Mucosa of rectum (tissue), 2 donors: ENCODE measurements around the gene TUBB1.
A peak's percentile ranks its signal among the peaks of the same experiment; 100 is the strongest.

Experiments used
- H3K27ac ChIP-seq, 2 donors: one replicate each; pipeline ENCODE4 v1.7.0; 2013; ENCODE audit warnings: inconsistent platforms in 2 of 2, low read depth in 2 of 2, low read length in 2 of 2
- H3K27me3 ChIP-seq, 2 donors: one replicate each; pipeline ENCODE4 v1.7.0; 2013; ENCODE audit warnings: low read length in 2 of 2; ENCODE audit not compliant: control insufficient read depth in 2 of 2, insufficient read depth in 2 of 2
- H3K36me3 ChIP-seq, 2 donors: one replicate each; pipeline ENCODE4 v1.7.0; 2013; ENCODE audit warnings: low read length in 2 of 2; ENCODE audit not compliant: control insufficient read depth in 2 of 2, insufficient read depth in 2 of 2
- H3K4me1 ChIP-seq, 2 donors: one replicate each; pipeline ENCODE4 v1.7.0; 2013; ENCODE audit warnings: low read length in 2 of 2, mild to moderate bottlenecking in 1 of 2; ENCODE audit not compliant: control insufficient read depth in 2 of 2, insufficient read depth in 2 of 2
- H3K4me3 ChIP-seq, 2 donors: one replicate each; pipeline ENCODE4 v1.7.0; 2013; ENCODE audit warnings: low read length in 2 of 2
- H3K9ac ChIP-seq, 2 donors: one replicate each; pipeline ENCODE4 v1.7.0; 2013; ENCODE audit warnings: low read length in 2 of 2, low read depth in 1 of 2, mild to moderate bottlenecking in 1 of 2
- H3K9me3 ChIP-seq, 2 donors: one replicate each; pipeline ENCODE4 v1.7.0; 2013; ENCODE audit warnings: low read length in 2 of 2; ENCODE audit not compliant: control insufficient read depth in 2 of 2
- donor health status: healthy.
- donor health status: Normal muscosa, but diverticular disease.

TUBB1 gene

DNA sequence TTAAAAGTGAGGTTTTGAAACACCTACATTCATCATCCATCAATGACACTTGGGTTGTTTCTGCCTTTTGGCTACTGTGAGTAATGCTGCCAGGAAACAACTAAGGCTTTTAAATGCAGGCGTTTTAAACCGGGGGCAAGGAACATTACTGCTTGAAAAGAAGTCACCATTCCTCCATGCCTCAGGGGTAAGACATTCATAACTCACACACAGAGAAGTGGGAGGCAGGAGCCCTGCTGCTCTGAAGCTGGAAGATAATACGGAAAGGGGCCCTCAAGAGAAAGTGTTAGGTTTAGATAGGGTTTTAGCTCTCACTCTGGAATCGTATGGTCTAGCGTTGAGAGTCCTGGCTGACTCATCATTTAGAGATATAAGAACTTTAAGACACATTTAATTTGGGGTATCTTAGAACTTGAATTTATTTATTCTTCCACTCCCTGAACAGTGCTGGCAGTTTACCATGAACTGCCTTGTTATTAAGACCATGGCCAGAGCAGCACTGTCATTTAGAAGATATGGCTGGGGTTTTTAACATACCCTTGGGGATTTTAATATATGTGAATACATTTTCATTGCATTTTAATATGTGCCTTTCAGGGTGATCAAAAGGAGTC is 1.8 kb downstream of the TUBB1 start:
- Histone ChIP-seq H3K27ac (no peak overlapping the region), H3K4me1 (no peaks in the 10 kb centered on the region), H3K9ac (no peak overlapping the region), H3K27me3 (no peaks in the 10 kb centered on the region), H3K9me3 (no peaks in the 10 kb centered on the region), H3K4me3 (no peak overlapping the region), H3K36me3 (peaks cover 26 to 36% of the 10 kb centered on the region in 2 donors)

DNA sequence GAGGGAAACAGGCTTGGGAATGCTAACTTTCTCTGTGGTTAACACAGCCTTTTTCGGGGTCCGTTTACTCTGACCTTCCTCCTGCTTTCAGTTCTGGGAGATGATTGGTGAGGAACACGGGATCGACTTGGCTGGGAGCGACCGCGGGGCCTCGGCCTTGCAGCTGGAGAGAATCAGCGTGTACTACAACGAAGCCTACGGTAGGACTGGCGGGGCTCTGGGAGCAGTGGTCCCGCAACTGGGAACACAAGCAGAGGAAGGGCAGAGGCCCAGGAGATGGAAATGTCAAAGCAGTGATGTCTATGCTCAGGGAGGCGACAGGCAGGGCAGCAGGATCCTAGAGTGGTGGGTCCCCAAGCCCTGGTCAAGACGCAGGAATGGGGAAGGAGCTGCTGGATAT is 3.5 kb downstream of the TUBB1 start:
- H3K9ac ChIP-seq = no peak overlapping the region
- no peak overlapping the region for H3K27ac ChIP-seq
- H3K4me3 ChIP-seq = no peak overlapping the region
- no peaks in the 10 kb centered on the region for H3K27me3 ChIP-seq
- H3K9me3 ChIP-seq = no peaks in the 10 kb centered on the region
- peaks cover 38 to 48% of the 10 kb centered on the region in 2 donors for H3K36me3 ChIP-seq
- H3K4me1 ChIP-seq = no peaks in the 10 kb centered on the region

DNA sequence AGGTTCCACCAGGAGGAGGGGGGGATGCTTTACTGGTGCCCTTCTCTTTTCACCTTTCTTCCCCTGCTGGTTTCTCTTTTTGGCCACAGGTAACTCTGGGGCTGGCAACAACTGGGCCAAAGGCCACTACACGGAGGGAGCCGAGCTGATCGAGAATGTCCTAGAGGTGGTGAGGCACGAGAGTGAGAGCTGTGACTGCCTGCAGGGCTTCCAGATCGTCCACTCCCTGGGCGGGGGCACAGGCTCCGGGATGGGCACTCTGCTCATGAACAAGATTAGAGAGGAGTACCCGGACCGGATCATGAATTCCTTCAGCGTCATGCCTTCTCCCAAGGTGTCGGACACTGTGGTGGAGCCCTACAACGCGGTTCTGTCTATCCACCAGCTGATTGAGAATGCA is 4.4 kb downstream of the TUBB1 start:
- peaks cover 2 to 5% of the 10 kb centered on the region in 2 donors for H3K4me1 ChIP-seq

DNA sequence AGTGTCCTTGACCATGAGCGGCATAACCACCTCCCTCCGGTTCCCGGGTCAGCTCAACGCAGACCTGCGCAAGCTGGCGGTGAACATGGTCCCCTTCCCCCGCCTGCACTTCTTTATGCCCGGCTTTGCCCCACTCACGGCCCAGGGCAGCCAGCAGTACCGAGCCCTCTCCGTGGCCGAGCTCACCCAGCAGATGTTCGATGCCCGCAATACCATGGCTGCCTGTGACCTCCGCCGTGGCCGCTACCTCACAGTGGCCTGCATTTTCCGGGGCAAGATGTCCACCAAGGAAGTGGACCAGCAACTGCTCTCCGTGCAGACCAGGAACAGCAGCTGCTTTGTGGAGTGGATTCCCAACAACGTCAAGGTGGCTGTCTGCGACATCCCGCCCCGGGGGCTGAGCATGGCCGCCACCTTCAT is 4.9 kb downstream of the TUBB1 start:
- Histone ChIP-seq H3K4me3 (no peak overlapping the region), H3K27ac (no peak overlapping the region), H3K27me3 (no peaks in the 10 kb centered on the region), H3K36me3 (peaks cover 49 to 59% of the 10 kb centered on the region in 2 donors), H3K4me1 (peaks cover 7 to 9% of the 10 kb centered on the region in 2 donors), H3K9ac (no peak overlapping the region), H3K9me3 (no peaks in the 10 kb centered on the region)

More for the DNA sequence above, 4.4 kb downstream of the TUBB1 start:
- Histone ChIP-seq H3K9me3 (no peaks in the 10 kb centered on the region), H3K27me3 (no peaks in the 10 kb centered on the region), H3K36me3 (peaks cover 45 to 54% of the 10 kb centered on the region in 2 donors), H3K9ac (no peak overlapping the region), H3K4me3 (no peak overlapping the region), H3K27ac (no peak overlapping the region)

DNA sequence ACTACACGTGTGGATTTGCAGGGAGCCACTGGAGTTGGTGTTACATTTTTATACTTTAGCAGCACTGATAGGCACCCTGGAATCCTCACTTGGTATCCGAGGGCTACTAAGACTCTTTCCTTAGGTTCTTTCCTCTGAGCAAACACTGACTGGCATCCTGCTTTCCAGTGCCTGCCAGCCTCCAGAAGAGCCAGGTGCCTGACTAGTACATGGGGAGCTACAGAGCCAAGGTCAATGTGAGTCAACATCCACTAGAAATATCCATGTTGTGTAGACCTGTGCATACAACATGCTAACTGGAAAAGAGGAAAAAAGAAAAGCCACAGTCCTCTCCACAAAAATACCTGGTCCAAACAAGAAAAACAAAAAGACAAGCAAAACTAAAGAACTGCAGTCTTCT is 5.9 kb downstream of the TUBB1 start:
- H3K36me3 ChIP-seq = peaks cover 55 to 68% of the 10 kb centered on the region in 2 donors
- peaks cover 12 to 14% of the 10 kb centered on the region in 2 donors for H3K4me1 ChIP-seq
- H3K4me3 ChIP-seq = no peak overlapping the region
- H3K27ac ChIP-seq = no peak overlapping the region
- H3K27me3 ChIP-seq = no peaks in the 10 kb centered on the region
- no peaks in the 10 kb centered on the region for H3K9me3 ChIP-seq
- no peak overlapping the region for H3K9ac ChIP-seq

DNA sequence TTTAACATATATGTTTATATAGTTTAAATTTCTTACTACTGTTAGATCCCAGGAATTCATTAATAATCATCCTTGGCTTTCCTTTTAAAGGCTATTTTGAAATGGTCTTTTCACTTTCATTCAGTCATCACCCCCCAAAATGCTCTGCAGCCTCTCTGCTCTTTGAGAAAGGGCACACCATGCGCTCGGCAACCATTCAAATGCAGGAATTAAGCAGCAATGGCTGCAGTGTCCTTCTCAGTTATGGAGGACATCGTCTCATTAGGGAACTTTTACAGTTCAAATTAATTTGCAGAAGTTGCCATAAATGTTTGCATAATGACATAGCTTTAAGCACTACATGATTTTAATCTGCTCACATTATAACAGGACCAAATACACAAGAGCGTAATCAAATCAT is 6.3 kb downstream of the TUBB1 start:
- H3K4me1 ChIP-seq = peaks cover 12 to 16% of the 10 kb centered on the region in 2 donors
- no peaks in the 10 kb centered on the region for H3K9me3 ChIP-seq
- no peak overlapping the region for H3K9ac ChIP-seq
- no peaks in the 10 kb centered on the region for H3K27me3 ChIP-seq
- no peak overlapping the region for H3K27ac ChIP-seq
- no peak overlapping the region for H3K4me3 ChIP-seq
- peaks cover 59 to 70% of the 10 kb centered on the region in 2 donors for H3K36me3 ChIP-seq

DNA sequence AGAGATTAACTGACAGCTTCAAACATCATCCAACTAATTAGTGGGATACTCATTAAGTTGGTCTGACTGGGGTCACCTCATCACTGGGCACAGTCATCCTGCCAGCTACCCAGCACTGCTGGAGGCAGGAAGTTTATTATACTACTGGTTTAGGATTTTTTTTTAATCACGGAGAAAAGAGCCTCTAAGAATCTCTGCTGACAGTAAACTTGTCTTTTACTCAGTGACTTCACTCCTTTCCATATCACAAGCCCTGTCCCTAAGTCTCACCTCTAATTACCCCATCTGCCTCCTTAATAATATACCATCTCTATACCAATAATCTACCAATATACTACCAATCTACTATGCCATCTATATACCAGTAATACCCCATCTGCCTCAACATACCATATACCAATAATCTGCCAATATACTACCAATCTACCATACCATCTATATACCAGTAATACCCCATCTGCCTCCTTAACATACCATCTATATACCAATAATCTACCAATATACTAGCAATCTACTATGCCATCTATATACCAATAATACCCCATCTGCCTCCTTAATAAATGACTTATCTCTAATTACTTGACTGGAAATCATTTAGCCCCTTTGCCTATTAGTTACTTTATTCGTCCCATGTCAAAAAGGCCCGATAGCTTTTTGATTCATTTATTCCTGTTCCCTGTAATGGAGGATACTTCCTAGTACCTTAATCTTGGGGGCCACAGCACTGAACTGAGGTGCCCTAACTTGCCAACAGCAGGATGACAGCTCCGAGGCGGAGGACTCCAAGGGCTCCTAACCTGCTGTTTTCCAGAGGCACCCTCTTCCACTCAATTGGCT is 7.9 kb downstream of the TUBB1 start:
- Histone ChIP-seq H3K9ac (no peak overlapping the region), H3K9me3 (no peaks in the 10 kb centered on the region), H3K4me1 (peaks cover 23 to 24% of the 10 kb centered on the region in 2 donors), H3K27ac (no peak overlapping the region), H3K36me3 (peaks cover 62 to 67% of the 10 kb centered on the region in 2 donors), H3K27me3 (no peaks in the 10 kb centered on the region), H3K4me3 (no peak overlapping the region)

DNA sequence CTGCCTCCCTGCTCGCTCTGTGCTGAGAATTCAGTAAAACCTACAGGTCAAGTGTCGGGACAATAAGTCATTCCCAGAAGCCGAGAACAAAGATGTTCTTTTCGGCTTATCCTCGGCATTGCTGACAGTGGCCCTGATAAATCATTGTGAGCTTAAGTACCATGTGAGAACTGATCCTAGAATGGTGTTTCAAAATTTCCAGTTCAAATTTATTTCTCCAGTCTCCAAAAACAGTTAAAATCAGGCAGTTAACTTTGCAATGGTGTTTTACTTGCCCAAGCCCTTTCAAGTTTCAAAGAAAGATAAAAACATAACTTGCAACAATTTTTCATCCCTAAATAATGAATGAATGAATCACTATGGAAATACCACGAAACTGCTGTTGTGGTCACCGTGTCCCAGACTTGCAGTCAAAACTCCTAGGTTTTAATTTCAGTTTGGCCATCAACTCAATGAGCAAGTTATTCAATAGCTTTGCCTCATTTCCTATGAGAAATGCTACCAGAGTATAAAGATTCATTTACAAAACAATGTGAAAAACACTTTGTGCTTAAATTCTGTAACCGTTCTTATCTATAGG is 8.6 kb downstream of the TUBB1 start:
- Histone ChIP-seq H3K4me1 (peaks cover 25 to 28% of the 10 kb centered on the region in 2 donors), H3K27ac (no peak overlapping the region), H3K27me3 (no peaks in the 10 kb centered on the region), H3K9ac (no peak overlapping the region), H3K36me3 (peaks cover 58 to 65% of the 10 kb centered on the region in 2 donors), H3K4me3 (no peak overlapping the region), H3K9me3 (no peaks in the 10 kb centered on the region)

DNA sequence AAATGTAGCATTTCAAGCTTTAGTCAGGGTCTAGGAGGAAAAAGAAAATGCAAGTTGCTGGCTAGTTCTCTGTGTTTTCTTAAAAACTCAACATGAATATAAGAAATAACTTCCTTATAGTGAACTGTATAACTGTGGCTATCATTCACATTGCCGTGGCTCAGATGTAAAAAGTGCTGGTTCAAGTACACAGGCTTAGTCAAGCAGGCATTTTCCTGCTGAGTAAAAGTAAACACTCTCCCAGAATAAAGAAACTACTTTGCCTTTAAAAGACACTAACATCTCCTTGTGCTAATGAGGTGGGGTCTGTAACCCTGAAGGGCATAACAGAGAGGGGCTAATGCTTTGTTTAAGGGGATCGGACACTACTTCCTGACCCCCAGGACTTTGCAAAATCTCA is 9.6 kb downstream of the TUBB1 start:
- Histone ChIP-seq H3K4me1 (peaks cover 28 to 29% of the 10 kb centered on the region in 2 donors), H3K27me3 (no peaks in the 10 kb centered on the region), H3K27ac (peak overlapping the region in 1 of 2 donors; percentile 29), H3K9ac (peak overlapping the region in 1 of 2 donors; percentile 36), H3K4me3 (peak overlapping the region in 1 of 2 donors; percentile 42), H3K36me3 (peaks cover 57 to 58% of the 10 kb centered on the region in 2 donors), H3K9me3 (no peaks in the 10 kb centered on the region)
